GM21786 (cell line): ENCODE measurements around the gene CDKN1C.
"Not testable (repeated sequence)": the region's sequence is repeated elsewhere in the genome, so short reads cannot be mapped to it uniquely, and the experiment has no call there.

Experiments
- ATAC-seq: cut with Tn5 transposase; IDR thresholded peaks from one replicate; pipeline ENCODE4 v1.9.1; 2021; ENCODE audit not compliant: unreplicated experiment

Gene CDKN1C

GRCh38 chr11:2909133-2909902 lies 23.7 kb upstream of the CDKN1C start:
- no peak for ATAC-seq

DNA sequence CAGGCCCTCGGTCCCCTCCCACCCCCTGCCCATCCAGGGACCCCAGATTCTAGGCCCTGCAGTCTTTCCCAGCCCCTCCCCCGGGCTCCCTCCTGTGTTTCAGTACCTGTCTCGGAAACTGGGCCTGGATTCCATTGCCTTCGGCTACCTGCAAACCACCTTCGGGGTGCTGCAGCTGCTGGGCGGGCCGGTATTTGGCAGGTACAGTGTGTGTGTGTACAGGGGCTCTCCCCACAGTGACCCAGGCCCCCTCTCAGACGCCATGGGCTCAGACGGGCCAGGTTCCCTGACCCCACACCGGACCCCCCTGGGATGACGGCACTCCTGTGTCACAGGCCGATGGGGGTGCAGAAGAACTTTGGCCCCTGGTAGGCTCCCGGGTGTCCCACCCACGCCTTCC lies 22.6 kb upstream of the CDKN1C start:
- ATAC-seq = no peak

DNA sequence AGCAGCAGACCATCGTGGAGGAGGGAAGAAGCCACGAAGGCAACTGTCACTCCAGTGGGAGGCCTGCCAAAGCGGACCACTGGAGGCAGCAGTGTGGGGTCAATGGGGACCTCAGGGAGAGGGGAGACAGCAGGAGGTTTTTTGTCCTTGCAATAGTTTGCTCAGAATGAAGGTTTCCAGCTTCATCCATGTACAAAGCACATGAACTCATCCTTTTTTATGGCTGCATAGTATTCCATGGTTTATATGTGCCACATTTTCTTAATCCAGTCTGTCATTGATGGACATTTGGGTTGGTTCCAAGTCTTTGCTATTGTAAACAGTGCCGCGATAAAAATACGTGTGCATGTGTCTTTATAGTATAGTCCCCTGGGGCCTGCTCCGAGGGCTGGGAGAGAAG lies 19.7 kb upstream of the CDKN1C start:
- ATAC-seq = not testable (repeated sequence)

GRCh38 chr11:2904153-2905052 lies 18.8 kb upstream of the CDKN1C start:
- ATAC-seq = no peak

DNA sequence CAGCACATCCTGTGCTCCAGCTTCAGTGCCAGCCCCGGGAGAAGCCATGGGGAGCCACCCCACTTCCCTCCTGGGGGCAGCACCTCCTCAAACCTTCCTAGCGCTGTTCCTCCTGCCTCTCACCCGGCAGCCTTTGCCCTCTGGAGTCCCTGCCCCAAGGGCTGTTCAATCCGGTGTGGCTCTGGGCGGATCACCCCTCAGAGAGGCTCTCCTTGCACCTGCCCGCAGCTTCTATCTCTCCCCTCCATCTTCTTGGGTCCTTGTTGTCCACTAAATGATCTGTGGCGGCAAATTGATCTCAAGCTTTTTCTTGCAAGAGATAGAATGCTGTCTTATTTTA lies 18.1 kb upstream of the CDKN1C start:
- ATAC-seq = no peak

- ATAC-seq = no peak
Measured at GRCh38 chr11:2902784-2903671, 17.5 kb upstream of the CDKN1C start.

GRCh38 chr11:2901854-2902783 lies 16.5 kb upstream of the CDKN1C start:
- ATAC-seq = peak; percentile 95

DNA sequence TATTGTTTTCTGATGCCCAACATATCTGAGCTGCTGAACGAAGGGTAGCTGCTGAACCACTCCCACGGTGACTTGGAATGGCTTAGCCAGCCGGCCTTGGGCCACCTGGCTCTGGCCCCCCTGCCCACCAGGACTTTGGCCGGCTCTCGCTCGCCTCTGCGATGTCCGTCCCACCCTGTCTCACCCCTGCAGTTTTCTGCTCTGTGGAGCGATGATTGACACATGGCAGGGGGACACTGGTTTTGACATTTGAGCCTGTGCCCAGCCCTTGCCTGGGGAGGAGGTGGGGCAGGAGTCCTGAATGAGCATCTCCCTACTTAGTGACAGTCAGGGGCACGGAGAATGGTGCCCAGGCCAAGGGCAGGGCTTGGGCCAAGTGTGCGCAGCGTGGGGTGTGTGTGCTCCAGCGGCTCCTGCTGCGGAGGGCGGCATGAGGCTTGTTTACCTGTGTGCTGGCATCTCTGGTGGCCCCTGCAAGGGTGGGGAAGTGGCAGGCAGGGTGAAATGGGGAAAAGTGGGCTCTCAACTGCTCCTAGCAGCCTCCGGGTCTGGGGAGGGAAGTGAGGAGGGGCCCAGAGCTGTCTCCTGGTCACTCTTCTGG lies 15.7 kb upstream of the CDKN1C start:
- no peak for ATAC-seq

GRCh38 chr11:2899080-2899783 lies 13.7 kb upstream of the CDKN1C start:
- no peak for ATAC-seq

DNA sequence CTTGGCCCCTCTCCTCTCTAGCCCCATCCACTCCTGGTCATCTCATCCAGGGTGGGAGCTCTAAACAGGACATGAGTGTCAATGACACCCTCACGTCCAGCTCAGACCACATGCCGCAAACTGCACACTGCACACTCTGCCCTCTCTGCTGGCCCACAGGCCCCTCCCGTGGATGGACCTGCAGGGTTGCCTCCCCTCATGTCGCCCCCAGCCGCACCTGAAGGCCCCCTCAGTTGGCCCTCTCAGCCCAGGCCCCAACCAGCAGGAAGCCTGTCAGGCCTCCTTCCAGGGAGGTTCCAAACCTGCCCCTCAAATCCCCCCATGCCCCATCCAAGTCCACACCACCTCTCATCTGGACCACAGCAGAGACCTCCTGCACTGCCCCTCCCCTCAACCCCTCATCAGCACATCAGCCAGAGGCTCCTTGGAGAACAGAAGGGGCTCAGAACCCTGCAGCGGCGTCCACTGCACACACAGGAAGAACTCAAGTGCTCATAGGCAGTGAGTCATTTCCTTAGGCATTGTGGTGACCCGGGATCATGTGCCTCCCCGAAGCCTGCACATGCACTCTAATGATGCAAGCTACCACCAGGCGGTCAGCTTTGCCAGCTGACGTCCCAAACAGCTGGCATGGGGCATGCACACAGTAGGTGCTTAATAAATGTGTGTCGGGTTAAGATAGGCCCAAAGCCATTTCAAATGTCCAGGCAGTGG lies 12.9 kb upstream of the CDKN1C start:
- ATAC-seq = peak; percentile 41

- ATAC-seq = no peak
Measured at GRCh38 chr11:2897048-2897447, 11.5 kb upstream of the CDKN1C start.

- ATAC-seq = no peak
Measured at GRCh38 chr11:2896047-2896446, 10.5 kb upstream of the CDKN1C start.

DNA sequence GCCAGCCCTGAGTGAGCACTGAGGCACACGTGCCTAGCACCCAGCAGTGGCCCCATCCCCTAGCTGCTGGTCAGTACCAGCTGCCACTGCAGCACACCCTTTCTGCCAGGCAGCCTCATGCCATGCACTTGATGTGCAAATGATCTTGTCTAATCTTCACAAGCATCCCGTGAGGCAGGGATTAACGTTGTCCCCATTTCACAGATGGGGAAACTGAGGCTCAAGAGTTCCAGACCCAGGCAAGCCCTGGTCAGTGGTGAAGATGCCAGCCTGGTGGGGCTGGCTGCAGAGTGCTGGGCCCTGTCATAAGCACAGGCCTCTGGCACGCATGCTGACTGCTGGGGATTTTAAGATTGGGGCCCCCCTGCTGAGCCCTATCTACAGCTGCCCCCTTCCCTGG lies 8.4 kb upstream of the CDKN1C start:
- no peak for ATAC-seq

DNA sequence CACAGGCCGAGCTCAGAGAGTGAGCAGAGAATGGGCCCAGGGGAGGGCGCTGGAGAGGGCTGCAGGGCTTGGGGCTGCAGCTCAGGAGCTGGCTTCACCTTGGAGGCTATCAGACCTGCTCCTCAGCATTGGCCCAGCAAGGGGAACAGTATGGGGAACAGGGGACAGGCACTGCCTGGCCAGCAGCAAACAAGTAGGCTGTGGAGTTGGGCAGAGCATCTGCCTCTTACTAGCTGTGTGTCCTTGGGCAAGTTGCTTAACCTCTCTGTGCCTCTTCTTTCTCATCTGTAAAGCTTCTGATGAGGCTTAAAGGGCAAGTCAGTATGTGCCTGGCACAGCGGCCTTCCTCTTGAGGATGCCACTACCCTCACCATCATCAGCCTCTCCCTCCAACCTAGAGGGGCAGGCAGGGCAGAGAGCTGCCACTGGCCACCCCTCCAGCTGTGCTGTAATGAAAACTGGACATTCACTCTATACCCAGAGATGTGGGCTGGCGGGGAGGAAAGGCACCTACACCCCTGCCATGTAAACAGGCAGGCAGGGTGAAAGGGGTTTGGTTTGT lies 7.5 kb upstream of the CDKN1C start:
- no peak for ATAC-seq

GRCh38 chr11:2892215-2892966 lies 6.8 kb upstream of the CDKN1C start:
- no peak for ATAC-seq

- ATAC-seq = no peak
Measured at GRCh38 chr11:2891326-2892214, 6.0 kb upstream of the CDKN1C start.
